AML-193 (cell line): ENCODE data around the gene TPRX2.
"Not testable (repeated sequence)": the region's sequence is repeated elsewhere in the genome, so short reads cannot be mapped to it uniquely, and the experiment has no call there.

Experiments used
- DNase-seq, 2 experiments: peaks; one replicate each; lab custom pipeline; 2025; lab: John Stamatoyannopoulos, UW

Gene TPRX2

GRCh38 chr19:47861630-47862029 lies 2.6 kb downstream of the TPRX2 start:
- DNase-seq = no peak

GRCh38 chr19:47863514-47863936 lies 4.5 kb downstream of the TPRX2 start:
- DNase-seq = peak; percentile 46 to 51

GRCh38 chr19:47865166-47865565 lies 6.1 kb downstream of the TPRX2 start:
- DNase-seq = no peak

- no peak for DNase-seq
These were observed 19.9 kb downstream of the TPRX2 start for GRCh38 chr19:47878906-47879305.

- DNase-seq = not testable (repeated sequence)
These were observed 20.4 kb downstream of the TPRX2 start for GRCh38 chr19:47879385-47879784.

DNA sequence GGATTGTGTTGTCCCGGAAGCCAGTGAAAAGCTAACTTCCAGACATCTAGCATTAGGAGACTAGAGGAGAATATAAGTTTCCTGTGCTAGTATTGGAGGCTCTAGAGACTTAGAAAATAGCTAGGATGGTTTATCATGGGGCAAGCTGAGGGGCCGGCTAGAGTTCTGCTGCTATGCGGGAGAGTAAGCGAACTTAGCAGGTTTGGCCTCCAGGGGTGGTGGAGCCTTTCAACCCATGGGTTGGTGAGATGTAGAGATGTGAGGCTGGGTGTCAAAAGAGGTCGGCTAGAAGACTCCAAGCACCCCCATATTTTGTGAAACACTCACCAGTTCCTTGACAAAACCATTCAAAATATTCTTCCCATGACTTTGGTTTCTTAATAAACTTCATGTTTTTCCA lies 22.7 kb downstream of the TPRX2 start:
- DNase-seq = no peak

- no peak for DNase-seq
These were observed 23.9 kb downstream of the TPRX2 start for GRCh38 chr19:47882890-47883289.

GRCh38 chr19:47885067-47885463 lies 26.0 kb downstream of the TPRX2 start:
- no peak for DNase-seq

DNA sequence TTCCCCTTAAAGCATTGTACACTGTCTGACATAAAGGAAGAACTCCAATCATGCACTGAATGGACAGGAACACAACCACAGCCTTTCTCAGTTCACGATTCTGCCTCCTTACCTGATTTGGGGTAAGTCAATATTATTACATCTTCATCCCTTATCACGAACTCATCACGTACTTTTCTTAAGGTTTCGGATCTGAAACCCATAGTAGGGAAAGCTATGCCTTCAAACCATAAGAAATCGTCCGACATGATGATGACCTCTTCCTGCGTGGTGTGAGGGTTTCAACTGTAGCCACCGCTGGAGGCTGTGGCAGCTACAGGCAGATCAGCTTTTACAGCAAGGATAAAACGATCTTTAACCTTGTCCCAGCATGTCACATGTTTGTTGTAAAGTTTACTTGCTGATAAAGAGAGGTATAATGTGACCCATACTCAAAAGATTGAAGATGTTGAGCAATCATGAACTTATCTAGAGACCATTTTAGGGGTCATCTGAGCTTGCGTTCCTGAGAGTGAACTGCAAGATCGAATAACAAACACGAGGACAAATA lies 27.1 kb downstream of the TPRX2 start, which contains the start of gene SULT2A1:
Gene SULT2A1 (minus strand): TSS at position 306 of the 550 bp plus-strand sequence. CDS start 58 bp downstream, at position 248.
- no peak for DNase-seq

DNA sequence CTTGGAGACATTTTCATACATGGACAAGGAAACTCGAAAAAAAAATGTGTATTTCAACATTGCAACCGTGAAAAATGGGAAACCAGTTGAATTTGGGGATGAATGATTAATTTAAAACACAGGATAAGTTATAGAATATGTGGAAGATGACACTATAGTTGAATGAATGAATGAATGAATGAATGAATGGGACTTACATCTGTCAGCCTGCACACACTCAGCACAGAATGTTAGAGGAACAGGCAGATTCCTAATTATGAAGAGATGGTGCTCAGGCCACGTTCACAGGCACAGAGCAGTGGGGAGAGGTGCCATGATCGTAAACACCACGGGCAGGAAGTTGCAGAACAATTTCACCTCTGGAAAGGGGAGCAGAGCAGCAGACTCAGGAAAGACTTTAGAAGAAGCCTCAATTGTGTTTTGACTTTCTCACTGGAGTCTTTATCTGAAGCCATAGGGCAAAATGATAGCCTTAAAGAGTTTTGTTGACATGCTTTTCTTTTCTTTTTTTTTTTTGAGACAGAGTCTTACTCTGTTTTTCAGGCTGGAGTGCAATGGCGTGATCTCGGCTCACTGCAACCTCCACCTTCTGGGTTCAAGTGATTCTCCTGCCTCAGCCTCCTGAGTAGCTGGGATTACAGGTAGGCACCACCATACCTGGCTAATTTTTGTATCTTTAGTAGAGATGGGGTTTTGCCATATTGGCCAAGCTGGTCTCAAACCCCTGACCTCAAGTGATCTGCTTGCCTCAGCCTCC lies 32.0 kb downstream of the TPRX2 start:
- no peak for DNase-seq

GRCh38 chr19:47891622-47891922 lies 32.5 kb downstream of the TPRX2 start:
- DNase-seq = no peak

DNA sequence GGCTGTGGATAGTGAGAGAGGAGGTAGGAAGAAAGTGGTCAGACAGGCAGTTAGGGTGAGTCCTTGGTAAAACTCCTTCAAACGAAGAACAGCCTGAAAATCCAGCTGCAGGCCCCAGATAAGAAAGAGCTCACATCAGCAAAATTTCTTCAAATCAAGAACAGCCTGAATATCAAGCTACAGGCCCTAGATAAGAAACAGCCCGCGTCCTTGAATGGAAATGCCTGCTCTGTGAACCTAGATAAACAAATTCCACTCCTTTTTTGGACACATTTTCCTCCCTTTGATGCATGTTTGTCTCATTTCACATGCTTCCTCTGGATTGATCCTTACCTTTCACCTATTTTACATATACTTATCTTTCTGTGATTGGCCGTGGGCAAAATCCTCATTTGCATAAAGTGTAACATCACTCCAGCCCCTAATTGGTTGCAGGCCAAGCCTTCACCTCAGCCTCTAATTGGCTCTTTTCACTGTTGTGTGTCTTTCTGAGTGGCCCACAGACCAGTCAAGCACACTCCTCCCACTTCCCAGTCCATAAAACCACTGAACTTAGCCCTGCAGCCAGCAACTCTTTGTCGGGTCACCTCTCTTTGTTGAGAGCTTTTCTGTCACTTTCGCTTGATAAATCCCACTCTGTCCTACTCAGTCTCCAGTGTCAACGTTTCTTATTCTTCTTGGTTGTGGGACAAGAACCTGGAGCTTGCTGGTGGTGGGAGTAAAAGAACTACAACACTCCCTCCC lies 33.1 kb downstream of the TPRX2 start:
- no peak for DNase-seq

DNA sequence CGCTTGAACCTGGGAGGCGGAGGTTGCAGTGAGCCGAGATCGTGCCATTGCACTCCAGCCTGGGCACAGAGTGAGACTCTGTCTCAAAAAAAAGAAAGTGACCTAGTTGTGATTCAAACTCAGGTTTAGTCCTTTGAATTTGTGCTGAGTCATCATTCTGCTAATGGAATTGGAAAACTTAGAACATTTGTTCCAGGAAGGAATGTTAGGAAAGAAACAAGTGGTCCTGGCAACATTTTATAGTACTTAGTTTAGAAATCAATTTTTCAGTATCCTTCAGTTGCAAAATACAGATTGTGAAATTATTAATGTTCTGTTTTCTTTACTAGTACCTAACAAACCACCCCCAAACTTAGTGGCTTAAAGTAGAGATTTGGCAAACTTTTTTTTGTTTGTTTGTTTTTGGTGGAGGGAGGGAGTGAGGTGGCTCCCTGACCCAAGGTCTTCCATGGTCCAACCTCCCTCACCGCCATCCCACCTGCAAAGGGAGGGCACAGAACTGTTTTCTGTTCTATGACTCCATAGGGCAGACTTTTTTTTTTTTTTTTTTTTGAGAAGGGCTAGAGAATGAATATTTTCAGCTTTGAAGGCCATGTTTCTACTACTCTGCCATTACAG lies 36.2 kb downstream of the TPRX2 start:
- no peak for DNase-seq

- no peak for DNase-seq
These were observed 37.0 kb downstream of the TPRX2 start for GRCh38 chr19:47896019-47896418.

GRCh38 chr19:47896773-47897172 lies 37.7 kb downstream of the TPRX2 start:
- no peak for DNase-seq

- DNase-seq = no peak
These were observed 38.8 kb downstream of the TPRX2 start for GRCh38 chr19:47897861-47898260.

- no peak for DNase-seq
These were observed 40.3 kb downstream of the TPRX2 start for GRCh38 chr19:47899335-47899734.

GRCh38 chr19:47901370-47901769 lies 42.3 kb downstream of the TPRX2 start:
- no peak for DNase-seq

- not testable (repeated sequence) for DNase-seq
These were observed 50.3 kb downstream of the TPRX2 start for GRCh38 chr19:47909350-47909749.

GRCh38 chr19:47910191-47910590 lies 51.2 kb downstream of the TPRX2 start:
- not testable (repeated sequence) for DNase-seq
